ENCODE results near the gene CDK5. TPM values are rescaled to one million over a fixed set of nuclear protein-coding genes. Genes with fewer than 3 reads are reported as not detected.

Gene CDK5
- total and polyA plus RNA-seq, 2 of the 13 experiments (the other 11 are each of a cell fraction or from before 2014, with no cell fraction given) = 16.4 to 21.3 TPM

- ChIA-PET POLR2A (interaction anchor here (1.3 to 6.7 kb wide), 6 partner anchors 9 to 76 kb away, joined by 3 to 82 read pairs (median 6); partner anchors contain the start of gene SLC4A2), CTCF (ENCODE audit: low intra/inter-chr PET ratio, low total read pairs) (interaction anchor here (2.2 kb wide), 1 partner anchor 25 kb away, joined by 6 read pairs; no protein-coding TSS in a partner anchor)
- H3K36me3 ChIP-seq (replicated peaks in 1 of 2; ENCODE audit: control insufficient read depth in 1 of 2, insufficient read depth in 2 of 2, low read length in 2 of 2) = peaks cover 0 to 1% of the 10 kb centered on the region in 2 experiments; a peak in 2 of 5 replicates
- BruUV-seq (replicated peaks) = no TSS peak
- H2AFZ ChIP-seq (ENCODE audit: low read length) = peak within 1 kb of the TSS; percentile 59
- DNase-seq (ENCODE audit: low spot score) = peak; percentile 75
- intact Hi-C loops (cut with micrococcal nuclease; ENCODE audit: unreplicated experiment) = loop anchor here (2.0 to 10.0 kb wide), 2 partner anchors 27 to 159 kb away; partner anchors contain the start of genes SLC4A2 and SMARCD3
- 2% methylated on average over 7 of the region's 84 CpGs for WGBS (ENCODE audit: low lambda C conversion rate)
- H3K4me1 ChIP-seq (ENCODE audit: insufficient read depth, low read length) = peaks cover 70% of the 10 kb centered on the region
- peak; percentile 40 for ATAC-seq
- in situ Hi-C loops (cut with HindIII; ENCODE audit: extremely low pct_ligation_motif_present, low pct_unique_long_range_greater_than_20kb) = no loop called here
- H3K79me2 ChIP-seq (ENCODE audit: insufficient read depth, low read length) = peaks cover 55% of the 10 kb centered on the region
- peak; percentile 39 for FAIRE-seq
- peak within 1 kb of the TSS; percentile 88 for H3K9ac ChIP-seq (ENCODE audit: insufficient read depth, low read depth, low read length)
- H3K9me3 ChIP-seq (ENCODE audit: low read length) = no peaks in the 10 kb centered on the region
- H3K27ac ChIP-seq (ENCODE audit: extremely low read length, insufficient read depth, low read length) = peak within 1 kb of the TSS; percentile 70
- H4K20me1 ChIP-seq (ENCODE audit: insufficient read depth, low read length) = peaks cover 25% of the 10 kb centered on the region
- H3K27me3 ChIP-seq (ENCODE audit: control insufficient read depth in 1 of 2, insufficient read depth in 2 of 2, low read length in 2 of 2) = no peaks in the 10 kb centered on the region; a peak in 1 of 5 replicates
- peak within 1 kb of the TSS; percentile 97 for H3K4me2 ChIP-seq (ENCODE audit: low read depth, low read length)
- peak within 1 kb of the TSS; percentile 93 to 98 (median 95) for H3K4me3 ChIP-seq (replicated peaks in 1 of 3; ENCODE audit: insufficient read depth in 1 of 3, low read depth in 2 of 3, low read length in 3 of 3)
- TF ChIP-seq, protein P1, sequence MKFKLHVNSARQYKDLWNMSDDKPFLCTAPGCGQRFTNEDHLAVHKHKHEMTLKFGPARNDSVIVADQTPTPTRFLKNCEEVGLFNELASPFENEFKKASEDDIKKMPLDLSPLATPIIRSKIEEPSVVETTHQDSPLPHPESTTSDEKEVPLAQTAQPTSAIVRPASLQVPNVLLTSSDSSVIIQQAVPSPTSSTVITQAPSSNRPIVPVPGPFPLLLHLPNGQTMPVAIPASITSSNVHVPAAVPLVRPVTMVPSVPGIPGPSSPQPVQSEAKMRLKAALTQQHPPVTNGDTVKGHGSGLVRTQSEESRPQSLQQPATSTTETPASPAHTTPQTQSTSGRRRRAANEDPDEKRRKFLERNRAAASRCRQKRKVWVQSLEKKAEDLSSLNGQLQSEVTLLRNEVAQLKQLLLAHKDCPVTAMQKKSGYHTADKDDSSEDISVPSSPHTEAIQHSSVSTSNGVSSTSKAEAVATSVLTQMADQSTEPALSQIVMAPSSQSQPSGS (CRISPR knock-in tag; IDR thresholded peaks at IDR 0.05) = 0 out of 2 replicates have a peak, but pooled peaks have one; percentile 16
- TF ChIP-seq CSRNP1 (CRISPR knock-in tag; IDR thresholded peaks at IDR 0.05) (peak; percentile 72; the same call in 1 of the 2 replicates), SNAI1 (CRISPR knock-in tag; IDR thresholded peaks at IDR 0.05; ENCODE audit: borderline replicate concordance) (no peak), TAF15 (IDR thresholded peaks at IDR 0.05; ENCODE audit: low read depth, low read length, poor library complexity, severe bottlenecking) (no peak), ZNF629 (CRISPR knock-in tag; conservative IDR thresholded peaks at IDR 0.05) (no peak), THRA (CRISPR knock-in tag; IDR thresholded peaks at IDR 0.05; ENCODE audit: borderline replicate concordance) (peak; percentile 33; the same call in 1 of the 2 replicates), ZNF235 (CRISPR knock-in tag; IDR thresholded peaks at IDR 0.05; ENCODE audit: borderline replicate concordance) (peak; percentile 35; the same call in 1 of the 2 replicates), NFATC3 (CRISPR knock-in tag; IDR thresholded peaks at IDR 0.05) (no peak), ZHX2 (IDR thresholded peaks at IDR 0.05; ENCODE audit: low read depth) (no peak), ZHX2 (CRISPR knock-in tag; IDR thresholded peaks at IDR 0.05; ENCODE audit: borderline replicate concordance) (no peak), ZFAT (CRISPR knock-in tag; conservative IDR thresholded peaks at IDR 0.05) (no peak)
Observed at GRCh38 chr7:151085691-151086620, 28.3 kb upstream of the CDK5 start, which contains the start of gene AGAP3. Gene AGAP3, plus strand, starts transcription at chr7:151086475. Its CDS starts 267 bp downstream, at chr7:151086742.

Measured in HepG2 (cell line).